Fibroblast of skin of left biceps (primary cell): ENCODE results near the gene PLD6.
A peak's percentile ranks its signal among the peaks of the same experiment; 100 is the strongest.

Experiments
- DNase-seq, 2 experiments: peaks; one replicate each; pipeline ENCODE4 v3.0.0-alpha.2; 2013; ENCODE audit warnings: low read depth in 2 of 2

Gene PLD6

GRCh38 chr17:17156107-17156506 is 50.0 kb downstream of the PLD6 start:
- peak in 1 of 2 experiments; percentile 9 for DNase-seq

DNA sequence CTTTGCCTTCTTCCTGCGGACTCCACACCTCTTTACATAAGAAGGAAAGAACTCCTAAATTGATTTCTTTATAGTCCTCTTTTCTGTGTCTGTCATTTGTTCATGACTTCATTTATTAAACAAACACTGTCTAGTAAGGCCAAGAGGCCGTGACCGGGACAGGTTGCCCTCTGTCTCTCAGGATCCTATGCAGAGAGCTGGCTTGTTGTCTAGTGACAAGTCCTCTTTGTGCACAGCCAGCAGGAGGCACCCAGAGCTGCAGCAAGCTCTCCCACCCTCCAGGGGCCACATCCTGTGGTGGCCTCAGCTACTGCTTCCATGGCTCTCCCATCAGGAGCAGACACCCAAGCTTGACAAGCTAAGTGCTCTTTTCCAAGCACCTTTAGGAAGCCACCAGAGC is 50.6 kb downstream of the PLD6 start:
- no peak for DNase-seq

- DNase-seq, result no peak
Observed at GRCh38 chr17:17154981-17155380, 51.2 kb downstream of the PLD6 start.

GRCh38 chr17:17154556-17154955 is 51.6 kb downstream of the PLD6 start:
- no peak for DNase-seq

GRCh38 chr17:17153709-17154108 is 52.4 kb downstream of the PLD6 start:
- DNase-seq, result no peak

- DNase-seq, result no peak
Observed at GRCh38 chr17:17153071-17153470, 53.1 kb downstream of the PLD6 start.

GRCh38 chr17:17152385-17152784 is 53.7 kb downstream of the PLD6 start:
- no peak for DNase-seq

- DNase-seq, result peak; percentile 57
Observed at GRCh38 chr17:17151962-17152361, 54.2 kb downstream of the PLD6 start.

DNA sequence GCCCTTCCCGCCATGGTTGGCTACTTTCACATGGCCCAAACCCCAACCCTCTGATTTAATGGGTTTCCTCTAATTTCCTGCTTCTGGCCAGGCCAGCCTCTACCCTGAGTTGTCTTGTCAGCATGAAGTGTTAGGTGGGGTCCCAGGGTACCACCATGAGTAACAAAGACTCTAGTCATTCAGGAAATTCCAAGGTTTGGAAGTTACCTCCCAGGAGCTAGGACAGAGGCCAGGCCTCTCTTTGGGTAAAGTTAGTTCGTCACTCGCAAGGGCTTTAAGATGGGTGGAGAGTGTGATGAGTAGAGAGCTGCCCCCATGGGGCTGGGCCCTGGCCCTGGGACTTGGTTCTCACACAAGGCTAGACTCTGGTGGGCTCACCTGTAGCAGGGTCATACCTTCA is 54.6 kb downstream of the PLD6 start:
- no peak for DNase-seq

GRCh38 chr17:17151055-17151454 is 55.1 kb downstream of the PLD6 start:
- peak; percentile 36 to 42 for DNase-seq
